Hepatocyte (in vitro differentiated cells): ENCODE data around the gene NTN4. TPM values are rescaled to one million over a fixed set of nuclear protein-coding genes. Genes with fewer than 3 reads are reported as not detected.

Experiments
- DNase-seq: peaks from one replicate; pipeline ENCODE4 v3.0.0-alpha.2; 2016; ENCODE audit warnings: low spot score
- H2AFZ ChIP-seq: fragments of 200-600 bp; sonication (generic); 2 replicates; pipeline ENCODE4 v1.6.0; 2016; ENCODE audit warnings: antibody characterized with exemption, mild to moderate bottlenecking
- H3K27ac ChIP-seq: fragments of 200-600 bp; sonication (generic); 2 replicates; pipeline ENCODE4 v1.5.1; 2016; ENCODE audit warnings: mild to moderate bottlenecking
- H3K27me3 ChIP-seq: fragments of 200-600 bp; sonication (generic); 2 replicates; pipeline ENCODE4 v1.6.1; 2016
- H3K36me3 ChIP-seq: fragments of 200-600 bp; sonication (generic); replicated peaks from 2 replicates; pipeline ENCODE4 v1.5.1; 2016; ENCODE audit warnings: low read depth; ENCODE audit not compliant: insufficient read depth
- H3K4me1 ChIP-seq: fragments of 200-600 bp; sonication (generic); 2 replicates; pipeline ENCODE4 v1.5.1; 2016; ENCODE audit warnings: mild to moderate bottlenecking, moderate library complexity; ENCODE audit not compliant: insufficient read depth
- H3K4me2 ChIP-seq: fragments of 200-600 bp; sonication (generic); 2 replicates; pipeline ENCODE4 v1.6.0; 2016
- H3K4me3 ChIP-seq: fragments of 200-600 bp; sonication (generic); 2 replicates; pipeline ENCODE4 v1.5.1; 2016; ENCODE audit warnings: mild to moderate bottlenecking
- H3K79me2 ChIP-seq: fragments of 200-600 bp; sonication (generic); 2 replicates; pipeline ENCODE4 v1.6.0; 2017; ENCODE audit warnings: mild to moderate bottlenecking
- H3K9me2 ChIP-seq: fragments of 200-600 bp; sonication (generic); replicated peaks from 2 replicates; pipeline ENCODE4 v1.6.0; 2017; ENCODE audit warnings: mild to moderate bottlenecking; ENCODE audit not compliant: insufficient read depth
- H3K9me3 ChIP-seq: fragments of 200-600 bp; sonication (generic); 2 replicates; pipeline ENCODE4 v1.5.1; 2016; ENCODE audit warnings: low read depth, mild to moderate bottlenecking
- H4K20me1 ChIP-seq: fragments of 200-600 bp; sonication (generic); 2 replicates; pipeline ENCODE4 v1.6.0; 2016; ENCODE audit warnings: mild to moderate bottlenecking; ENCODE audit not compliant: insufficient read depth, poor library complexity, severe bottlenecking
- CTCF ChIP-seq: fragments of 200-600 bp; sonication (generic); IDR thresholded peaks from 2 replicates; pipeline ENCODE4 v1.5.1; 2016; ENCODE audit warnings: antibody characterized with exemption, mild to moderate bottlenecking; ENCODE audit not compliant: poor library complexity
- EZH2 ChIP-seq: fragments of 200-600 bp; sonication (generic); IDR thresholded peaks from 2 replicates; pipeline ENCODE4 v1.6.1; 2016; ENCODE audit warnings: antibody characterized with exemption, mild to moderate bottlenecking, borderline replicate concordance
- EZH2phosphoT487 ChIP-seq: fragments of 200-600 bp; sonication (generic); IDR thresholded peaks from one replicate; pipeline ENCODE4 v1.6.1; 2018; ENCODE audit warnings: antibody characterized with exemption, mild to moderate bottlenecking, low read depth, moderate library complexity; ENCODE audit not compliant: unreplicated experiment, severe bottlenecking
- WGBS: methylation state at CpG from one replicate; pipeline ENCODE4 v1.1.6; 2016; ENCODE audit warnings: low lambda C conversion rate; ENCODE audit errors: missing lambda C conversion rate; 5-methylcytosine and 5-hydroxymethylcytosine counted together
- polyA plus RNA-seq: library from polyadenylated mRNA; unstranded; fragments of >200 nt; fragmentation: Nextera tagmentation; extraction: Ambion mirVana; gene quantifications from 2 replicates; pipeline ENCODE4 v1.2.1, GENCODE V29; 2016
- total RNA-seq: library from RNA; depleted of rRNA; stranded (reverse); fragments of >200 nt; gene quantifications from 2 replicates; pipeline ENCODE4 v1.2.3, GENCODE V29; 2014

Gene NTN4
- total and polyA plus RNA-seq, 2 experiments from 2014 or later = 20.2 to 37.0 TPM

GRCh38 chr12:95623554-95624170 is 166.9 kb downstream of the NTN4 start:
- H3K9me2 ChIP-seq = no peaks in the 10 kb centered on the region
- TF ChIP-seq CTCF (peak; percentile 76), EZH2 (no peak)
- peak; percentile 82 for DNase-seq
- H3K4me3 ChIP-seq = no peak overlapping the region
- H3K9me3 ChIP-seq = no peaks in the 10 kb centered on the region
- no peaks in the 10 kb centered on the region for H3K4me1 ChIP-seq
- no peaks in the 10 kb centered on the region for H3K27me3 ChIP-seq
- H3K27ac ChIP-seq = no peak overlapping the region
- 70% methylated on average over 18 of the region's 18 CpGs for WGBS
- no peaks in the 10 kb centered on the region for H3K36me3 ChIP-seq
- no peaks in the 10 kb centered on the region for H4K20me1 ChIP-seq
- no peaks in the 10 kb centered on the region for H3K79me2 ChIP-seq
- no peak overlapping the region for H3K4me2 ChIP-seq
- H2AFZ ChIP-seq = no peak overlapping the region

GRCh38 chr12:95622879-95623278 is 167.7 kb downstream of the NTN4 start:
- H3K27ac ChIP-seq = no peak overlapping the region
- WGBS = 81% methylated on average over 3 of the region's 3 CpGs

GRCh38 chr12:95621725-95622124 is 168.8 kb downstream of the NTN4 start:
- Histone ChIP-seq H3K4me3 (no peak overlapping the region), H4K20me1 (no peaks in the 10 kb centered on the region), H3K36me3 (no peaks in the 10 kb centered on the region), H3K4me2 (no peak overlapping the region), H3K79me2 (no peaks in the 10 kb centered on the region), H3K27ac (no peak overlapping the region), H3K27me3 (no peaks in the 10 kb centered on the region), H2AFZ (no peak overlapping the region), H3K4me1 (no peaks in the 10 kb centered on the region), H3K9me3 (no peaks in the 10 kb centered on the region), H3K9me2 (no peaks in the 10 kb centered on the region)
- 87% methylated on average over 6 of the region's 6 CpGs for WGBS
- DNase-seq = no peak
- TF ChIP-seq EZH2 = no peak
- no peak for TF ChIP-seq CTCF
- TF ChIP-seq EZH2phosphoT487 = no peak

More at GRCh38 chr12:95622879-95623278, 167.7 kb downstream of the NTN4 start:
- Histone ChIP-seq H3K9me2 (no peaks in the 10 kb centered on the region), H3K4me1 (no peaks in the 10 kb centered on the region), H3K4me3 (no peak overlapping the region), H2AFZ (no peak overlapping the region), H3K9me3 (no peaks in the 10 kb centered on the region), H3K79me2 (no peaks in the 10 kb centered on the region), H4K20me1 (no peaks in the 10 kb centered on the region), H3K36me3 (no peaks in the 10 kb centered on the region), H3K4me2 (no peak overlapping the region), H3K27me3 (no peaks in the 10 kb centered on the region)
- DNase-seq = no peak
- TF ChIP-seq CTCF (no peak), EZH2phosphoT487 (no peak), EZH2 (no peak)
